OCI-LY1 (cell line): ENCODE measurements around the gene PLGRKT.
"Not testable (repeated sequence)": the region's sequence is repeated elsewhere in the genome, so short reads cannot be mapped to it uniquely, and the experiment has no call there.

Experiments used
- CTCF ChIP-seq: fragments of 200-600 bp; sonication (generic), shearing (Covaris generic); IDR thresholded peaks from 2 replicates; pipeline ENCODE4 v1.5.1; 2017; ENCODE audit warnings: mild to moderate bottlenecking, antibody characterized with exemption, low read length, moderate library complexity, mixed read lengths
- EZH2 ChIP-seq: fragments of 200-600 bp; sonication (generic), shearing (Covaris generic); IDR thresholded peaks from 2 replicates; pipeline ENCODE4 v1.8.0; 2017; ENCODE audit warnings: borderline replicate concordance, mixed run types, mild to moderate bottlenecking, antibody characterized with exemption, low read length, moderate library complexity, mixed read lengths

GRCh38 chr9:5321601-5322000 is 116.1 kb downstream of the PLGRKT start:
- TF ChIP-seq CTCF, EZH2: not testable (repeated sequence)
